ENCODE data around the gene B4GALNT4. TPM values are rescaled to one million over a fixed set of nuclear protein-coding genes. Genes with fewer than 3 reads are reported as not detected.
"Not testable (repeated sequence)": the region's sequence is repeated elsewhere in the genome, so short reads cannot be mapped to it uniquely, and the experiment has no call there.

The B4GALNT4 gene
- polyA plus RNA-seq, 1 donor, result 24.0 TPM

DNA sequence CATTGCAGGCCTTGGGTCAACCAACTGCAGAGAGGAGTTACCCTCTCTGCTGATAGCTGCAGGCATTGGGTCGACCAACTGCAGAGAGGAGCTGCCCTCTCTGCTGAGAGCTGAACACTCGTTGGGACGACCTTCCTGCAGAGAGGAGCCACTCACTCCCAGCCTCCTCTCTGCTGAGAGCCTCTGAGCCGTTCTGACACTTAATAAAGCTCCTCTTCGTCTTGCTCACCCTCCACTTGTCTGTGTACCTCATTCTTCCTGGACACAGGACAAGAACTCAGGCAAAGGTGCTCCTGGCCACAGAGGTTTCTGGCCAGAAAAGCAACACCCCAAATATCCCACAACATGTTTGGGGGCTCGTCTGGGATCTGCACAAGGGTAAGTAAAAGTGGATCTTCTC is 17.2 kb downstream of the B4GALNT4 start:
- Histone ChIP-seq H3K4me3 (ENCODE audit: low read length) (no peak overlapping the region), H3K36me3 (ENCODE audit: control insufficient read depth, insufficient read depth, low read length) (no peaks in the 10 kb centered on the region), H3K9me3 (ENCODE audit: control insufficient read depth, low read depth, low read length) (peaks cover 12% of the 10 kb centered on the region), H3K27ac (ENCODE audit: low read length) (no peak overlapping the region), H3K4me1 (ENCODE audit: control insufficient read depth, insufficient read depth, low read length) (peaks cover 4% of the 10 kb centered on the region), H3K27me3 (ENCODE audit: control insufficient read depth, insufficient read depth, low read length) (no peaks in the 10 kb centered on the region)
- no peak for DNase-seq
- no CpG with 5 or more reads among the region's 6 CpGs for WGBS (ENCODE audit: insufficient coverage, low lambda C conversion rate)

DNA sequence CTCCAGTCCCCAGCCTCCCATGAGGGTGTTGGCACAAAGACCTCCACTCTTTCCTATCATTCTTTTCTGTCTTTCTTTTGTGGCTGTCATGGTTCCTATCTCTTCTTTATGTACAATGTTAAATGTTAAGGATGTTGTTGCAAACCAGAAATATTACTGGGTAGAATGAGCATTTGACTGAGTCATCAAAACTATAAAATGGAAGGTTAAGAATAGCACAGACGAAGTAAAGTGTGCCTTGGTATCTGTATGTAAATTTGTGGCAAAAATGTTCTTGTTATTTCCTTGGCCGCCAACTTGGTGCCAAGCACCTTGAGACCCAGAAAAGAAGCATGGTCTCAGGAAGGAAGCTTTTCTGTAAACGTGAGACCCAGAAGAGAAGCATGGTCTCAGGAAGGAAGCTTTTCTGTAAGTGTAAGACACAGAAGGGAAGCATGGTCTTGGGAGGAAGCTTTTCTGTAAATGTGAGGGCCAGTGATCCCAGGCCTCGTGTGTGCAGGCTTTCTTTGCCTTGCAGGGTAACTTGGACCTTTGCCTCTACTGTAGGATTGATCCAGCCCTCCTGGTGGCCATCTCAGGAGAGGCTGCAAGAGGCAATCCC is 18.0 kb downstream of the B4GALNT4 start:
- H3K4me3 ChIP-seq (ENCODE audit: low read length), result no peak overlapping the region

DNA sequence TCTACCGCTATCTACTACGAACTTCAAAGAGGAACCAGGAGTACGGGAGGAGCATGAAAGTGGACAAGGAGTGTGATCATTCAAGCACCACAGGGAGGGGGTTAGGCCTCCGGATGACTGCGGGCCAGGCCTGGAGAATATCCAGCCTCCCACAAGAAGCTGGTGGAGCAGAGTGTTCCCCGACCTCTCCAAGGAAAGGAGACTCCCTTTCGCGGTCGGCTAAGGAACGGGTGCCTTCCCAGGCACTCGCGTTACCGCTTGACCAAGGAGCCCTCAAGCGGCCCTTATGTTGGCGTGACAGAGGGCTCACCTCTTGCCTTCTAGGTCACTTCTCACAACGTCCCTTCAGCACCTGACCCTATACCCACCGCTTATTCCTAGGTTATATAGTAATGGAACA is 20.1 kb downstream of the B4GALNT4 start:
- H3K36me3 ChIP-seq (ENCODE audit: control insufficient read depth, insufficient read depth, low read length); H3K4me3 ChIP-seq (ENCODE audit: low read length); H3K27ac ChIP-seq (ENCODE audit: low read length); H3K27me3 ChIP-seq (ENCODE audit: control insufficient read depth, insufficient read depth, low read length); DNase-seq: not testable (repeated sequence)
- H3K9me3 ChIP-seq (ENCODE audit: control insufficient read depth, low read depth, low read length), result peaks cover 12% of the 10 kb centered on the region
- peaks cover 16% of the 10 kb centered on the region for H3K4me1 ChIP-seq (ENCODE audit: control insufficient read depth, insufficient read depth, low read length)
- WGBS (ENCODE audit: insufficient coverage, low lambda C conversion rate), result no CpG with 5 or more reads among the region's 17 CpGs

More for the DNA sequence above, 18.0 kb downstream of the B4GALNT4 start:
- Histone ChIP-seq H3K27me3 (ENCODE audit: control insufficient read depth, insufficient read depth, low read length) (no peaks in the 10 kb centered on the region), H3K4me1 (ENCODE audit: control insufficient read depth, insufficient read depth, low read length) (peaks cover 4% of the 10 kb centered on the region), H3K9me3 (ENCODE audit: control insufficient read depth, low read depth, low read length) (peaks cover 12% of the 10 kb centered on the region), H3K27ac (ENCODE audit: low read length) (no peak overlapping the region), H3K36me3 (ENCODE audit: control insufficient read depth, insufficient read depth, low read length) (no peaks in the 10 kb centered on the region)
- no peak for DNase-seq
- 72% methylated on average over 2 of the region's 4 CpGs for WGBS (ENCODE audit: insufficient coverage, low lambda C conversion rate)

DNA sequence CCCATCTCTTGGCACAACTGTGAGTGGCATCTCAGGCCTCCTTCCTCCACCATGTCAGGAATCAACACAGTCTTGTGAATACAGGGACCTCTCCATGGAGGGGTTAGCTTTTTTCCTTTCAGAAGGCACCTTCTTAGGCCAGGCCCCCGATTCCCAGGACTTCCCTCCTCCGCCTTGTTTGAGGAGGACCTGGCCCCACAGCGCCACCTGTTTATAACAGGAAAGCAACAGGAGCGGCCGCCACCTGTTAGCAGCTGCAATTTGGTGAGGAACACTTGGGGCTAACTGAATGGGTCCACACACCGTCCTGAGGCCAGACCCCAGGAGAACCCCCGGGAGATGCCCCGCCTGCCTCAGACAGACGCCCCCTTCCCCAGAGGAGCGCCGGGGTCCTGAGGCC is 20.9 kb downstream of the B4GALNT4 start:
- Histone ChIP-seq H3K27me3 (ENCODE audit: control insufficient read depth, insufficient read depth, low read length) (no peaks in the 10 kb centered on the region), H3K36me3 (ENCODE audit: control insufficient read depth, insufficient read depth, low read length) (no peaks in the 10 kb centered on the region), H3K4me3 (ENCODE audit: low read length) (no peak overlapping the region), H3K4me1 (ENCODE audit: control insufficient read depth, insufficient read depth, low read length) (peaks cover 18% of the 10 kb centered on the region), H3K27ac (ENCODE audit: low read length) (no peak overlapping the region), H3K9me3 (ENCODE audit: control insufficient read depth, low read depth, low read length) (peaks cover 12% of the 10 kb centered on the region)
- no CpG with 5 or more reads among the region's 11 CpGs for WGBS (ENCODE audit: insufficient coverage, low lambda C conversion rate)
- DNase-seq, result no peak

DNA sequence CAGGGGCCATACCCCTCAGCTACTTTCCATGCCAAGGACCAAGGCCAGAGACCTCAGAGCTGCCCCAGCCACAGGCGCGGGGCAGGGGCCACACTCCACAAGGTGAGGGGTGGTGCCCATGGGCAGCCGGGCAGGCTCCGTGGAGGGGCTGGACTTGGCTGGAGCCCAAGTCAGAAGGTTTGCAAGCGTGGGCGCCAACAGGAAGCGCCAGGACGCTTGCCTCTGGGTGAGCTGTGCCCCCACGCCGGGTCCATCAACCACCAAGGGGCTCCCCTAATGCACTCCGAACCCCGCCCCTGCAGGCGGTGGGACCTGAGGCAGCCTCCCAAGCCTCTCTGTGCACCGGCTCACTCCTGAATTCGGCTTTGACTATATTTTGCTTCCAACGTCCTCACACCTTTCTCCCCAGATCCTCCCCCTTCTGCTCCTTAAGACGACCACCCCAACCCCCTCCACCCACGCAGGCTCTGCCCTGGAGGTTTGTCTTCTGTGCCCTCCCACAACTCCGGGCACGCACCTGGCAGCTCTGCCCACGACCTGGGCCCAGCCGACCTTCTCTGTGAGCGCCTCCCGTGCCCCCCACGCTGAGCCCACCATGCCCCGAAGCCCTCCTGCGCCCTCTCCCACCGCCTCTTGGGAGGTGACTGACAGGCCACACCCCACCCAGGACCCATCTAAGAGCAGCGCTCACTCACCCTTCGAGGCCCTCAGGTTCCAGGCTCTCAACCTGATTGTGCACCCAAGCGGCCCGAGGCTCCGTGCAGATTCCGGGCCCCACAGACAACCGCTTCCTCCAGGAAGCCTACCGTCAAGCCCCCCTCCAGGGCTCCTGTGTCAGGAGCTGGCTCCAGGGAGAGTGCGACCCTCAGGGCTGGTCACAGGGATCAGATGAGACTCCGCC is 22.1 kb downstream of the B4GALNT4 start:
- Histone ChIP-seq H3K36me3 (ENCODE audit: control insufficient read depth, insufficient read depth, low read length) (no peaks in the 10 kb centered on the region), H3K4me3 (ENCODE audit: low read length) (no peak overlapping the region), H3K9me3 (ENCODE audit: control insufficient read depth, low read depth, low read length) (peaks cover 3% of the 10 kb centered on the region), H3K27ac (ENCODE audit: low read length) (no peak overlapping the region), H3K4me1 (ENCODE audit: control insufficient read depth, insufficient read depth, low read length) (peaks cover 27% of the 10 kb centered on the region), H3K27me3 (ENCODE audit: control insufficient read depth, insufficient read depth, low read length) (no peaks in the 10 kb centered on the region)
- no peak for DNase-seq
- WGBS (ENCODE audit: insufficient coverage, low lambda C conversion rate), result no CpG with 5 or more reads among the region's 38 CpGs

DNA sequence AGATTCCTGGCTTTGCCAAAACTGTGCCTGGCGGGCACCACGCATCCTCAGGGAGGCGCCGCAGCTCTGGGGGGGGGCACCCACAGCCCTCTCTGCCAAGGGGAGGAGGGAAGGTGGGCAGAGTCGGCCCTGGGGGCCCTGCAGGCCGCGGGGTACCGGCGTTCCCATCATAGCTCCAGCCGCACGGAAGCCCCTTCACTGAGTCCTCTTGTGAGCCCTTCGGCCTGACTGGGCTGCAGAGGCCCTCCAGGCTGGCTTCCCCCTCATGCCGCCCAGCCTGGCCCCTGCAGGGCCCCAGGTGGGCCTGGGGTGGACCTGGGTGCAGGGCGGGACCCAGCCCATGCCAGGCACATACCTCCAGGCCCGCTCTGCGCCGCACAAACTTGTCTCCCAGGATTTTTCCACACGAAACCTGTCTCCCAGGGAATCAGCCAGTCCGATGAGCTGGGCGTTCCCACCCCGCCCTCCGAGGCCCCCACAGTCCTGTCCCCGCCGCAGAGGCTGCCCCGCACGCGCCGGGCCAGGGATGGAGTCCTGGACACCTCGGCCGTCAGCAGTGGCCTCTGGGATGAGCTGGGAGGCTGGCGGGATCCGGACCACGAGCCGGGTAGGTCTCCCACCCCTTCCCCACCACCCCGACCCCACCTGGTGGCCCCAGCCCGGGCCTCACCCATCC is 22.9 kb downstream of the B4GALNT4 start:
- Histone ChIP-seq H3K36me3 (ENCODE audit: control insufficient read depth, insufficient read depth, low read length) (peaks cover 5% of the 10 kb centered on the region), H3K27me3 (ENCODE audit: control insufficient read depth, insufficient read depth, low read length) (no peaks in the 10 kb centered on the region), H3K27ac (ENCODE audit: low read length) (no peak overlapping the region), H3K4me3 (ENCODE audit: low read length) (no peak overlapping the region), H3K4me1 (ENCODE audit: control insufficient read depth, insufficient read depth, low read length) (peaks cover 27% of the 10 kb centered on the region), H3K9me3 (ENCODE audit: control insufficient read depth, low read depth, low read length) (peaks cover 7% of the 10 kb centered on the region)
- no CpG with 5 or more reads among the region's 36 CpGs for WGBS (ENCODE audit: insufficient coverage, low lambda C conversion rate)
- no peak for DNase-seq

DNA sequence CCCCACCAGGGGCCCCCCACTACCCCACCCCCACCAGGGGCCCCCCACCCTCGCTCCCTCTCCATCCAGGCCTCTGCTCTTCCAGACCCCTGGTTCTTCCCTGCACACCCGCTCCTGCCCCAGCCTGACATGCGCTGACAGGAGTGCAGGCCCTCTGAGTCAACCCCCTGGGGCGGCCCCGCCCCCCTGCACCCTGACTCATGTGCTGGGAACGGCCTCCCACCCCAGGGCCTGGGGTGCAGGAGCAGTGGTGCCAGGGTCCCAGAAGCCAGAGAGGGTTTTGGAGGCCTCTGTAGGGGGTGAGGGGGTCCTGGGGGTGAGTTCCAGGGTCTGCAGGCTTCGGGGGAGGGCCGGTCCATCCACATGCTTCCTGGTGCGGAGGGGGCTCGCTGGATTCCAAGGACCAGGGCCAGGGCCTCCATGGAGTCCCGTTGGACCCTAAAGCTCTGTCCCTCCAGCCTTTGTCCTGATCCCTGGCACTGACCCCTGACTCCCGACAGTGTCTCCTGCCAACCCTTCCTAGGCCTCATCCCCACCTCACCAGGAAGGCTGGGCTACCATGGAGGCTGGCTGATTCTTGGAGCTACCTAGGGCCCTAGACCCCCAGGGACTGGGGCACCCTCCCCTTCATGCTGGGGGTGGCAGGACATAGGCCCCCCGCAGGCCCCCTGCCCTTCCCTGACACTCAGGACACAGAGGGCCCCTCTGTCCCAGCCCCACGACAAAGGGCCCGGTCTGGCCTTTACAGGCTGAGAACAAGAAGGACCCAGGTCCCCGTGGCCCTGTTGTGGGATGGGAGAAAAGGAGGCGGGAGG is 24.1 kb downstream of the B4GALNT4 start:
- WGBS (ENCODE audit: insufficient coverage, low lambda C conversion rate), result no CpG with 5 or more reads among the region's 17 CpGs
- Histone ChIP-seq H3K4me1 (ENCODE audit: control insufficient read depth, insufficient read depth, low read length) (peaks cover 27% of the 10 kb centered on the region), H3K4me3 (ENCODE audit: low read length) (peak overlapping the region; percentile 83), H3K27me3 (ENCODE audit: control insufficient read depth, insufficient read depth, low read length) (no peaks in the 10 kb centered on the region), H3K36me3 (ENCODE audit: control insufficient read depth, insufficient read depth, low read length) (peaks cover 5% of the 10 kb centered on the region), H3K9me3 (ENCODE audit: control insufficient read depth, low read depth, low read length) (peaks cover 10% of the 10 kb centered on the region), H3K27ac (ENCODE audit: low read length) (peak overlapping the region; percentile 100)
- peak; percentile 83 to 87 for DNase-seq

DNA sequence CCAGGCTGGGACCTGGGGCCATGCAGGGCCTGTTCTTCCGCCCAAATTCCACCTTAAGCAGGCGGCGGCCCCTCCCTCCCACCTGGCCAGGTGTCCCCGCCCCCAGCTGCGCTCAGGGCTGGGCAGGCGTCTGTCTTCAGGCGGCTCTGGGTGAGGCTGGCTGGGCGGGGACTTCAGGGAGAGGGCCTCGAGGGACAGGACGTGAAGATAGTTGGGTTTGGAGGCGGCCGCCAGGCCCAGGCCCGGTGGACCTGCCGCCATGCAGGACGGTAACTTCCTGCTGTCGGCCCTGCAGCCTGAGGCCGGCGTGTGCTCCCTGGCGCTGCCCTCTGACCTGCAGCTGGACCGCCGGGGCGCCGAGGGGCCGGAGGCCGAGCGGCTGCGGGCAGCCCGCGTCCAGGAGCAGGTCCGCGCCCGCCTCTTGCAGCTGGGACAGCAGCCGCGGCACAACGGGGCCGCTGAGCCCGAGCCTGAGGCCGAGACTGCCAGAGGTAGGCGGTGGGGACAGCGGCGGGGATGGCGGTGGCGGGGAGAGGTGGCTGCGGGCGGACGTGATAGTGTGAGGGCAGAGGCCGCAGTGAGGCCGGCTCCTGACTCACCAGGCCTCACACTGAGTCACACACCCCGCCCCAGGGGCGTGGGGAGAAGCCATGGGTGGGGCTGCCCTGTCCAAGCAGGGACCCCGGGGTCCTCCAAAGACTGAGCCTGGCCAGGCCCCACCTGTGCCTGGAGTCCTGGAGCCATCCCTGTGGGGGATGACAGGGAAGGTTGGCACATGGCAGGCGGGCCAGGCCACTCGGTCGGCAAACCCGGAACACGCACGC is 24.9 kb downstream of the B4GALNT4 start, which contains the start of gene PKP3:
PKP3 (plus strand) TSS at position 176 of the 824 bp plus-strand sequence; CDS start at position 260, 84 bp downstream.
- Histone ChIP-seq H3K4me3 (ENCODE audit: low read length) (peak within 1 kb of the TSS; percentile 83), H3K4me1 (ENCODE audit: control insufficient read depth, insufficient read depth, low read length) (peaks cover 27% of the 10 kb centered on the region), H3K36me3 (ENCODE audit: control insufficient read depth, insufficient read depth, low read length) (peaks cover 8% of the 10 kb centered on the region), H3K27me3 (ENCODE audit: control insufficient read depth, insufficient read depth, low read length) (no peaks in the 10 kb centered on the region), H3K9me3 (ENCODE audit: control insufficient read depth, low read depth, low read length) (peaks cover 10% of the 10 kb centered on the region), H3K27ac (ENCODE audit: low read length) (peak within 1 kb of the TSS; percentile 100)
- peak; percentile 87 to 95 for DNase-seq
- WGBS (ENCODE audit: insufficient coverage, low lambda C conversion rate), result no CpG with 5 or more reads among the region's 57 CpGs

DNA sequence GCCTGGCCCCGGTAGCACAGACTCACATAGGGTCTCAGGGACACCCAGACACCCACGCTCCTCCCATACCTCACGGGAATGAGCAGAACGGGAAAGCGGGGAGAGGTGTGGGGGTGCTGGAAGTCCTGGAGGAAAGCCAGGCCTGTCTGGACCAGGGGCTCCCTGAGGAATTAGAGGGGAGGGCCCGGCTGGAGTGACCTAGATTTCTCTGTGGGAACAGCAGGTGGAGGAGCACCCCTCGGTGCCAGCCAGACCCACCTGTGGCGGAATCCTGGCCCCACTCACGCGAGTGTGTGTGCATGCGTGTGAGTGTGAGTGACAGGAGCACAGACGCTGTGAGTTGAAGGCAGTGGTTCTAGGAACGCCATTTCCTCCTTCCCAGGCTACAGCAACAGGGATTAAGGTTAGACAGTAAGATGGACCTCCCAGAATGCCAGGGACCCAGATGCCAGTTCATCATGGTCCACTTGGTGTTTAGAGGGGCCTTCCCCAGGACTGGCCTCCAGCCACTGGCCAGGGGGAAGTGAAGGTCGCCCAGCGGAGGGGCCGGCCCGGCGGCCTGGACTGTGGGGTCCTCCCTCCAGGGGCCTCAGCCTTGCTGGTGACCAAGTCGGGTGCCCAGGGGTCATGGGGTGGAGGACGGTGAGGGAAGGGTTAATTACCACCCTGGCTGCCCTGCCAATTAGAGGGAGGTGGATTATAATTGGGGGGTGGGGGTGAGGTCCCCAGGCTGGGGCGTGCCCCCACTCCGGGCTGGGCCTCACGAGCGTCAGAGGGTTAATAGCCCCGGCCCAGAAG is 25.8 kb downstream of the B4GALNT4 start:
- H3K27me3 ChIP-seq (ENCODE audit: control insufficient read depth, insufficient read depth, low read length), result peaks cover 4% of the 10 kb centered on the region
- DNase-seq, result no peak
- H3K36me3 ChIP-seq (ENCODE audit: control insufficient read depth, insufficient read depth, low read length), result peaks cover 15% of the 10 kb centered on the region
- WGBS (ENCODE audit: insufficient coverage, low lambda C conversion rate), result no CpG with 5 or more reads among the region's 25 CpGs
- H3K27ac ChIP-seq (ENCODE audit: low read length), result peak overlapping the region; percentile 100
- H3K9me3 ChIP-seq (ENCODE audit: control insufficient read depth, low read depth, low read length), result peaks cover 16% of the 10 kb centered on the region
- peak overlapping the region; percentile 83 for H3K4me3 ChIP-seq (ENCODE audit: low read length)
- H3K4me1 ChIP-seq (ENCODE audit: control insufficient read depth, insufficient read depth, low read length), result peaks cover 25% of the 10 kb centered on the region

Measured in large intestine (tissue), 3 donors.